ENCODE measurements around the gene RIPOR2.

DNA sequence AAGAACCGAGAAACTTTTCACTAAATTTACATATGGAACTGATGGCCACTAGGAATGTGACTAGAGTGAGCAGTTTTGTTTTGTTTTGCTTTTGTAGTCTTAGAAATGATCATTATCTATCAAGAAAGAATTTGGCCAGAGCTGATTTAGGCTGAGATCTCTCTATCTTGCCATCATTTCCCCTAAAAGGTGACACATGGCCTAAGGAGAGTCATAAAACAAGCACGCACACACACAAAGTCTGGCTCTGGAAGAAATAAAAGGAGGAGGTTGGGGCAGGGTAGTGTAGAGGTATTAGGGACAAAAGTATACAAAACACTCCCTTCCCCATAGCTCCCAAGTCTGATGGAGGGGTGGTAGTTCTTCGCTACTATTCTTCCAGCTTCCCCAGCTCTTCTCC is 56.4 kb downstream of the RIPOR2 start:
- TF ChIP-seq, protein P1, sequence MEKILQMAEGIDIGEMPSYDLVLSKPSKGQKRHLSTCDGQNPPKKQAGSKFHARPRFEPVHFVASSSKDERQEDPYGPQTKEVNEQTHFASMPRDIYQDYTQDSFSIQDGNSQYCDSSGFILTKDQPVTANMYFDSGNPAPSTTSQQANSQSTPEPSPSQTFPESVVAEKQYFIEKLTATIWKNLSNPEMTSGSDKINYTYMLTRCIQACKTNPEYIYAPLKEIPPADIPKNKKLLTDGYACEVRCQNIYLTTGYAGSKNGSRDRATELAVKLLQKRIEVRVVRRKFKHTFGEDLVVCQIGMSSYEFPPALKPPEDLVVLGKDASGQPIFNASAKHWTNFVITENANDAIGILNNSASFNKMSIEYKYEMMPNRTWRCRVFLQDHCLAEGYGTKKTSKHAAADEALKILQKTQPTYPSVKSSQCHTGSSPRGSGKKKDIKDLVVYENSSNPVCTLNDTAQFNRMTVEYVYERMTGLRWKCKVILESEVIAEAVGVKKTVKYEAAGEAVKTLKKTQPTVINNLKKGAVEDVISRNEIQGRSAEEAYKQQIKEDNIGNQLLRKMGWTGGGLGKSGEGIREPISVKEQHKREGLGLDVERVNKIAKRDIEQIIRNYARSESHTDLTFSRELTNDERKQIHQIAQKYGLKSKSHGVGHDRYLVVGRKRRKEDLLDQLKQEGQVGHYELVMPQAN (conservative IDR thresholded peaks at IDR 0.05): no peak
- TF ChIP-seq PAX5 (IDR thresholded peaks at IDR 0.05; ENCODE audit: borderline replicate concordance, low read depth, low read length): no peak
- TF ChIP-seq POLR2A (IDR thresholded peaks at IDR 0.05; ENCODE audit: low read depth, low read length): no peak
- no peak for TF ChIP-seq CREB1 (IDR thresholded peaks at IDR 0.05; ENCODE audit: low read depth)
- TF ChIP-seq, protein P2, sequence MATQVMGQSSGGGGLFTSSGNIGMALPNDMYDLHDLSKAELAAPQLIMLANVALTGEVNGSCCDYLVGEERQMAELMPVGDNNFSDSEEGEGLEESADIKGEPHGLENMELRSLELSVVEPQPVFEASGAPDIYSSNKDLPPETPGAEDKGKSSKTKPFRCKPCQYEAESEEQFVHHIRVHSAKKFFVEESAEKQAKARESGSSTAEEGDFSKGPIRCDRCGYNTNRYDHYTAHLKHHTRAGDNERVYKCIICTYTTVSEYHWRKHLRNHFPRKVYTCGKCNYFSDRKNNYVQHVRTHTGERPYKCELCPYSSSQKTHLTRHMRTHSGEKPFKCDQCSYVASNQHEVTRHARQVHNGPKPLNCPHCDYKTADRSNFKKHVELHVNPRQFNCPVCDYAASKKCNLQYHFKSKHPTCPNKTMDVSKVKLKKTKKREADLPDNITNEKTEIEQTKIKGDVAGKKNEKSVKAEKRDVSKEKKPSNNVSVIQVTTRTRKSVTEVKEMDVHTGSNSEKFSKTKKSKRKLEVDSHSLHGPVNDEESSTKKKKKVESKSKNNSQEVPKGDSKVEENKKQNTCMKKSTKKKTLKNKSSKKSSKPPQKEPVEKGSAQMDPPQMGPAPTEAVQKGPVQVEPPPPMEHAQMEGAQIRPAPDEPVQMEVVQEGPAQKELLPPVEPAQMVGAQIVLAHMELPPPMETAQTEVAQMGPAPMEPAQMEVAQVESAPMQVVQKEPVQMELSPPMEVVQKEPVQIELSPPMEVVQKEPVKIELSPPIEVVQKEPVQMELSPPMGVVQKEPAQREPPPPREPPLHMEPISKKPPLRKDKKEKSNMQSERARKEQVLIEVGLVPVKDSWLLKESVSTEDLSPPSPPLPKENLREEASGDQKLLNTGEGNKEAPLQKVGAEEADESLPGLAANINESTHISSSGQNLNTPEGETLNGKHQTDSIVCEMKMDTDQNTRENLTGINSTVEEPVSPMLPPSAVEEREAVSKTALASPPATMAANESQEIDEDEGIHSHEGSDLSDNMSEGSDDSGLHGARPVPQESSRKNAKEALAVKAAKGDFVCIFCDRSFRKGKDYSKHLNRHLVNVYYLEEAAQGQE (IDR thresholded peaks at IDR 0.05; ENCODE audit: low read depth, low read length): no peak
- TF ChIP-seq CBFB (IDR thresholded peaks at IDR 0.05; ENCODE audit: low read depth): no peak
